IPS-11a (cell line): ENCODE data around the gene ZNF804B.

Experiments
- H3K4me3 ChIP-seq: one replicate; pipeline ENCODE4 v1.5.1; 2013; ENCODE audit warnings: low read depth, low read length, control low read depth

The ZNF804B gene

DNA sequence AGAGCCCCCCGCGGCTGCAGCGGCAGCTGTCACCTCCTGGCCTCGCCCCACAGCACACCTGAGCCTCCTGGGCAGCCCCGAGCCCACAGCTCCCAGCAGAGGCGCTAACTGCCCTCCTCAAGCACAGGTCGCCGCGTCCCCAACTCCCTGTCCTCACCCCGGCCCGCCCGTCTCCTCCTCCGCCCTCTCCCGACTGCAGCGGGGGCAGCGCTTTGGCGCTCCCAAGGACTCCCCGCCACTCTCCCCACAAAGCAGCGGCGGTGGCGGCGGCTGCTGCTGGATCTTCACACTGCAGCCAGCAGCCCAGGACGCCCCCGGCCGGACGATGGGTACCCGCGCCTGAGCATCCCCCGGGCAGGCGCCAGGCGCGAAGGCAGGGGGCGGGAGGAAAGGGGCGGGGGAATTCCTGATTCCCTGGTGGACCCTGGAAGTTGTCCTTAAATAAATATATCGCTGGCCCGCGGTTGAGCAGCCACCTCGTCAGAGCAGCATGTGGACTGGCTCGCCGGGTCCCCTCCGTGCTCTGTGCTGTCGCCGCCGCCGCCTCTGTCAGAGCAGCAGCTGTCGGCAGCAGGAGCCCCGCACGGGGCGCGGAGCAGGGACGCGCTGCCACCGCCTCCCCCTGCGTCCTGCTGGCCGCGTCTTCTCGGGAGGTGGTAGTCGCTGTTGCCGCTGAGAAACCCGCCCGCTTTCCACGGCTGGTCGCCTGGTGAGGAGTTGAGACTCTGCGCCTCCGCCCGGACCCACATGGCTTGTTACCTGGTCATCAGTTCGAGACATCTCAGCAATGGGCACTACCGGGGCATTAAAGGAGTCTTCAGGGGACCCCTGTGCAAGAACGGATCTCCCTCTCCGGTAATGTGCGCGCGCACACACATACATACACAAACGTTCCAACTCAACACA lies at the start of gene ZNF804B:
ZNF804B (plus strand) TSS at position 471 of the 906 bp plus-strand sequence; CDS start at position 748, 277 bp downstream.
- peak within 1 kb of the TSS; percentile 36 for H3K4me3 ChIP-seq

DNA sequence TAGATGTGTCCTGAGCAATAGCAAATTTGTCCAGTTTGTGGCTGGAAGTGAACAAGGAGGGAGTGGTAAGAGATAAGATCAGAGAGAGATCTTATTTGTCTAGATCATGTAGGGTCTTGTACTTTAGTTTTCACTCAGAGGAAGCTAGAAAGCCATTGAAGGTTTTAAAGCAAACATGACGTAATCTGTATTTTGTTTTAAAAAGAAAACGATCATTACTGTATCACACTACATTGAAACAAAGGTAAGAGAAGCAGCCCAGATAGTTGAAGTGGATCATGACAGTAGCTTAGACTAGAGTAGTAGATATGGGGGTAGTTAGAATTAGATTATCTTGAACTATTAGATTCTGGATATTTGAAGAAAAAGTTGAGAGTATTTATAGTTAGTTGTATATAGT lies 23.6 kb upstream of the ZNF804B start:
- no peak overlapping the region for H3K4me3 ChIP-seq

DNA sequence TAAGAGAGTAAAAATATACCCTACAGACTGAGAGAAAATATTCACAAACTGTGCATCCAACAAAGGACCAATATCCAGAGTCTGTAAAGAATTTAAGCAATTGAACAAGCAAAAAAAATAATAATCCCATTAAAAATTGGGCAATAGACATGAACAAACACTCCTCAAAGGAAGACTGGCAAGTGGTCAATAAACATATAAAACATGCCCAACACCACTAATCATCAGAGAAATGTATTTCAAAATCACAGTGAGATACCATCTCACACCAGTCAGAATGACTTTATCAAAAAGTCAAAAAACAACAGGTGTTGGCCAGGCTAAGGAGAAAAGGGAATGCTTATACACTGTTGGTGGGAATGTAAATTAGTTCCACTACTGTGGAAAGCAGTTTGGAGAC lies 21.9 kb upstream of the ZNF804B start:
- H3K4me3 ChIP-seq, result no peak overlapping the region

DNA sequence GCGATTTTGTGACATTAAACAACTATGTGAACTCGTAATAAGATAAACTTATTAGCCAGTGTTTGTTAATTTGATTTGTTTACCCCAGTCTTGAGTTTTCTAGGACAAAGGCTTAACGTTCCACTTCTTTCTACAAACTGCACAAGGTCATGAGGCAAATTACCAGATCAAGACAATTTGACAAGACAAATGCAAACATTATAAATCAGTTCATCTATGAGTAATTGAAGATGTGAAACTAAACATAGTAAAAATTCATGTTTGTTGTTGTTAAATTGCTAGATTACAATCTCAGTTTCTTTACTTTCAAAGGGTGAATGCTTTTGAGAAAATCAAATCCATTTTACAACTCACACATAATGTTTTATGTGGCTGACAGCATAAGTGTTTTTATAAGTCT lies 13.4 kb upstream of the ZNF804B start:
- H3K4me3 ChIP-seq, result no peak overlapping the region

DNA sequence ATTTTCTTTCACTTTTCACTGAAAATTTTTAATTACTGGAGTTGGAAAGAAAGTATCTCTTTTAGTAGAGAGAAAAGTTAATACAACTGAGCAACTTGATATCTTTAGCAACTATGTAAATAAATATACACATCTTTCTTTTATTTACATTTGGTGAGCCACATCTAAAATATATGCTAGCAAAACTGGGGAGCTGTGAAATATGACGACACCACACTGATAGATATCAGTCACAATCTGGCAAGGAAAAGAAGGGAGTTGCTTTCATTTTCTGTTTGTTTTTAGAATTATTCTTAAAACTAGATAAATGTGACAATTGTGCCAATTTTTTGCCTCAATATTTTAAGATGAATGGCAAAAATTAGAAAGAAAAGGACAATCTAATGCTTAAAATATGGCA lies 2.7 kb upstream of the ZNF804B start:
- no peak overlapping the region for H3K4me3 ChIP-seq

DNA sequence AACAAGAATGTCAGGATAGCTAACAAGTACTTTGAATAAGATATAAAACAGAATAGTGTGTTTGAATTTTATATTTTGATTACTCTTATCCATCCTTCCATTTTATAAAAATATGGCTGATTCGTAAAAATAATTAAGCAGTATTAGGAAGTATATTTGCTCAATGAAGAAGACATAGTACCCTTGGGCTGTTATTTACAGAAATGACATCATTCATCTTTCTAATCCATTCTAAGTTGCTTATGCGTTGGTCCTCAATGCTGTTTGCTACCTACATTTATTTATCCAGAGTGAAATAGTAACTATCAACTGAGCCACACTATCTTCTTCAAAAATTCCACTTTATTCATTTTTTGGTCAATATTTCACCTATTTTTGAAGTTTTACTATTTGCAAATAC lies 2.1 kb upstream of the ZNF804B start:
- H3K4me3 ChIP-seq, result no peak overlapping the region

DNA sequence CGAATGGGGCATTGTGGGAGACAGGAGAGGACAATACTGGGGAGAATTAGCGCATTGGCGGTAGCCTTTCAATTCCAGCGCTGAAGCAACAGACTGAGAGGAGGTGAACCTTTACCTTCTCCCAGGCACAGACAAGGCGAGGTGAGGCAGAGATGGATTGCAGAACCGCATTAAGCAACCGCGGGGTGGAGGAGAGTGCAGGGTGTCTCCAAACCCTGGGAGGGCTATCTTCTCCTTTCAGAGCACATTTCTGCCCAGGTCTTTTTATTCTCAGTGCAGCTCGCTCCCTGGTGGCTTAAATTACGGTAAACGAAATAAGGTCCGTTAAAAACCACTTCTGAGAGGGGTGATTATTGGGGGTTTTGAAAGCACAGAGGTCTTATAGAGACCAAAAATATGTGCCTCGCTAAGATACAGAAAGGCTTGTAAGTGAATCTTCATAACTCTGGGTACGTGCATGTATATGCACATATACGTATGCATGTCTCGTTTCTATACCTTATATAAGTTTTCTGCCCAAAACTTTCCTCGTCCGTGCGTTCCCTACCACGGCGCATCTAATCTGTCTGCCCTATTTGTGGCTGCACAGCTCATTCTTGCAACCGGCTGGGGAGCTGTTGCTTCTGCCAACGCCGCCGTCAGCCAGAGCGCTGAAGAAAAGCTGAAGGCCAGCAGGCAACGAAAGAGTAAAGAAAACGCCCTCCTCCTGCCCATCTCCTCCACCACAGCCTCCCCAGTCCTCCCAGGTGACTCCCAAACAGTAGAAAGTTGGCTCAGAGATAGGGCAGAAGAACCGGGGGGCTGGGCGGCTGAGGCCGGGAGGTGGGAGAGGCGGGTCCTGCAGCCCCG lies 895 bp upstream of the ZNF804B start:
- peak overlapping the region; percentile 36 for H3K4me3 ChIP-seq

DNA sequence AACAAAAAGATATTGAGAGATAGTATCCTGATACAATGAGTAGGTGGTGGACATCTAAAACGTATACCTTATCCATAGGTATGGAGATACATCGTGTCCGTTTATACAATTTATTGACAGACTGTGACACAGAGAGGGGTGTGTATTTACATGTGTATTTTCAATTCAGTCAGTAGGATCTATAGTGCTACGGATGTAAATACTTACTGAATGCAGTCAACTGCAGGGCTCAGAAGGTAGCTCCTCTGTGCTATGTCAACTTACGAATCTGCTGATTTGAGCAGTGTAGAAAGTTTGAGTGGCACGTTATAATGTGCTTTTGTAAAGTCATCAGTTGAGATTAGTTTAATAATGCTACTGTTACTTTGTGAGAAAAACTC lies 626 bp downstream of the ZNF804B start:
- peak overlapping the region; percentile 30 for H3K4me3 ChIP-seq

DNA sequence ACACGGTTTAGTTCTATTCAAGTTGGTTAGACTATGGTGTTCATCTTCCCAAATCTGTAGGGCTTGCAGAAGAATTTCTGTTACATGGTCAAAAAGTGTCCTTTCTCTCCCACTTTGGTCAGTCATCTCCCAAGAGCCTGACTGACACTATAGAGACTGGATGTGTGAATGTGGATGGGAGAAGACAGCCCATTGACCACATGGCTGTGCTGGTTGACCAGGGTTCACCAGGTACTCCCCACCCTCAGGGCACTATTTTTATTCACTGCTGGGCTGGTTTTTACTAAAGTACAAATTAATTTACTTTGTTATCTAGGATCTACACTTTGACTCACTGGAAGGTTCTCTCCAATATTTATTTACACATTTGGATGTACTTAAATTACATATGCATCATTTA lies 2.3 kb downstream of the ZNF804B start:
- no peak overlapping the region for H3K4me3 ChIP-seq

DNA sequence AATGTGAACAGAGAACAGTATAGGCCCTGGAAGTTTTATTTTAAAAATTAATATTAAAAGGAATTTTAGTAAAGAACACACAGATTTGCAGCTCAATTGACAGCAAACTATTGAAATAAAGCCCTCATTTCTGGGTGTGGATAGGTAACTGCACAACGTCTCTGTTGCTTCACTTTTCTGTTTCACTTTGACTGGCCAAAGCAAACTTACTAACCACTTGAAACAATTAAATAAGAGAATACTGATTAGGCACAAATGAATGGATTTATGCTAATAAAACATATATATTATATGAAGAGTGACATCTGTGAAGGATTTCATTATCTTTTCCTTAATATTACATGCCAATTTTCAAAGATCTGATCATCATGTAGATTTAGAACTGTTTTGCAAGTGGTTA lies 11.9 kb downstream of the ZNF804B start:
- no peak overlapping the region for H3K4me3 ChIP-seq

DNA sequence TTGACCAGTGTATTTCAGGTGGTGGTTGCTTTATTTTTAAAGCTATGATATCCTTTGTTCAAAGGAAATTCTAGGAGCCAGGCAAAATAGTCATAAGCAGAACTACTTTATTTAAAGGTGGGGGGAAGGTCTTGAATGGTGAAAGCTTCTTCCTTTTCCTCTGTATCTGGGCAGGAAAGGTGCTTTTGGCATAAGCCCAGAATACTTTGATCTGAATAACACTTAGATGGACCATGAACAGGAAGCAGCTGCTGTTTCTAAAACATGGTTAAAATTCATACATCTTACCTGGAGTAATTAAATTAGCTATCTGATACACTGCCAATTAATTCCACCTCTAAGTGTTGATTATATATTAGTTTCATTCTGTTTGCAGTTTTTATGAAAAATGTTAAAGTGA lies 13.3 kb downstream of the ZNF804B start:
- no peak overlapping the region for H3K4me3 ChIP-seq

DNA sequence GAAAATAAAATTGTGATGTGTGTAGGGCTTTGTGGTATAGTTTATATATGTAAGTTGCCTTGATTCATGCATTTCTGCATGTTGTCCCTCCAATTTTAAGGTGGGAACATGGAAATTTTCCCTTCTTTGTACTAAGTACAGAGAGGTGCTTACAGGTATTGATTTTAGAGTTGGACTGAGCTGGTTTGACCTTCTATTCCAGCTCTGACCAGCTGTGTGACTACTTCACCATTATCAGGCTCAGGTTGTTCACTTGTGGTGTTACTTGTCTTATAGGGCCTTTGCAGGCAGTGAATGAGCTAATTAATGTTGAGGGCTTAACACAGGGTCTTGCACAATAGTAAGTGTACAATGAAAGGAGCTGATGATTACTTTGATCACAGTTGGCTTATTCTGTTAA lies 16.3 kb downstream of the ZNF804B start:
- no peak overlapping the region for H3K4me3 ChIP-seq

DNA sequence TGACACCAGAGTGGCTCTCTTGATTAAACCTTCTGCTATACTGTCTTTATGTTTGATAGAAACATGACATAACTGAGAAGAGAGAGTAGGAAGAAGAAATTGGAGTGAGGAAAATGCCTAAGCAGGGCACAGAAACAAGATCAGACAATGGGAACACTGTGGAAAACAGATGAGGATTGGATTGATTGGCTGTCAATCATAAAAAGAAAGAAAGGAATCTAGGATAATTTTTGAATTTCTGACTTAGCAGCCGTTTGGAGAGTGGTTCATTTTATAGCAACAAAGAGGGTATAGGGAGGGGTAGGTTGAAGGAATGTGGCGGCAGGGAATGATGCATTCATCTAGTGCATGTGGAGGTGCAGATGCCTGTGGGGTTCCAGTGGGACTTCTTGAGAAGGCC lies 28.3 kb downstream of the ZNF804B start:
- no peak overlapping the region for H3K4me3 ChIP-seq

DNA sequence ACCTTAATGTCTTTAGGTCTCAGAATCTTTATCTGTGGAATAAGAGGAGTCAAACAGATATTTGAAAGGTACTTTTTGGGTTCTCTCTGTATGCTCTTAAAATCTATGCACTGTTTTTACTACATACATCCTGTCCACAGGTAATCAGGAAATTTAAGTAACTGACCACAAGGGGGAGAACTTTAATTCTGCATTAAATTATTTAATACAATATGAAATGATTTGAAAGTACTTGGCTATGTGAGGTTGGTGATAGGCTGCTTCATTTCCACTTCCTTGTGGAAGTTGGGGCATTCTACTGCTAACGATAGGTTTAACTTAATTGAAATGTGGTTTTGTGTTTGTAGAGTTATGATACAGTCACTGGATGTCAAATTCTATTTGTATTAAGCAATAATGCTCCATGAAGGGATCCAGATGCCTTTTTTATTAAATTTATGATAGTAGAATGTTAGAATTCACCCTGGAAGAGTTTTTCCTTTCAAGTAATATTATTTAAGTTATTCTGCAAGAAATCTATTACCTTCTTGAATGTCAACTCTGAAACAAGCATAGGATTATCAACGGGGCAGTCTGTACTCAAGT lies 30.1 kb downstream of the ZNF804B start:
- H3K4me3 ChIP-seq, result no peak overlapping the region

DNA sequence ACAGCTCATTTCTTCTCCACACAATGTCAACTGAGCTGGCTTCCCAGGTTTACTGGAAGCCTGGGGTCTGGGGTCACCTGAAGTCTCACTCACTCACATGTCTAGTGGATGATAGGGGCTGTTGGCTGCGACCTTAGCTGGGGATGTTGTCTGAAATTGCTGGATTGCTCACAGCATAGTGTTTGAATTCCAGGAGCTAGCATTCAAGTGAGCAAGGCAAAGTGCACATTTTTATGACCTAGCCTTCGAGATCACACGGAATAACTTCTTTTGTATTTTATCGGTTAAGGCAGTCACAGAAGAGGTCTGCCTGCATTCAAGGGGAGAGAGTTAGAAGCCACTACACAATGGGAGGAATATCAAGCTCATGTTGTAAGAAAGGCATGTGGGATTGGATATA lies 32.4 kb downstream of the ZNF804B start:
- H3K4me3 ChIP-seq, result no peak overlapping the region

DNA sequence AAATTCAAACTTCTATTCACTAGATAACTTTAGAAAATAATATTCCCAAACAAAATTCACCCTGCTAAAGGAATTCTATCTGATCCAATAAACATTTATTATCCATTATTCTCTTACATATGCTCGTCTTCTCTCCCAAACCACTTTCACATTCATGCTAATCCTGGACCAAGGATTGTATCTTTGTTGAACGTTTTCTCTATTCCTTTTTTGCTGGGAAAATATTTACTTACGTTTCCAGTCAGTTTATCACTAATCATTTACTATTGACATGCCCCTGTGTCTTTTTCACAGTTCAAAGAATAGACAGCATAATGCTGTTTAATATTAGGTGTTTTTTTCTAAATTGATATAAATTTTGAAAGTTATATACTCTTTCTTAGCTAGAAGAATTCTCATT lies 32.9 kb downstream of the ZNF804B start:
- no peak overlapping the region for H3K4me3 ChIP-seq

DNA sequence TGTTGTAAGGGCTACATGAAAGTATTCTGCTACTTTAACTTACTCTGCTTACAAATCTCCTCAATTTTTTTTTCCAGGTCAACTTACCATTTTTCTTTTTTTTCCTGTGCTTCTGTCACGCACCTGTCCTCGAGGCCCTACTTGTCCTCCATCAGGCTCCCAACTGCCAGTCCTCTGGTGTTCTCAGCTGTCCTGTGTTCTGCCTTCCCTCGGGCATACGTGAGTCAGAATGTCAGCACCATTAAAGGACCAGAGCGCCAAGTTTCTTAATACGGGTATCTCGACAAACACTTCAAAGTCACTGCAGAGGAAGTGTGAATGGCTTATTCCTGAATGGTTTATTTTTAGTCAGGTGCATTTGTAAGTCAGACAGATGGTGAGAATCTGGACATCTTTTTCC lies 36.1 kb downstream of the ZNF804B start, which contains the start of gene TEX47:
TEX47 (minus strand) TSS at position 185 of the 400 bp plus-strand sequence. CDS start 795 bp downstream, outside the sequence.
- H3K4me3 ChIP-seq, result no peak within 1 kb of the TSS

DNA sequence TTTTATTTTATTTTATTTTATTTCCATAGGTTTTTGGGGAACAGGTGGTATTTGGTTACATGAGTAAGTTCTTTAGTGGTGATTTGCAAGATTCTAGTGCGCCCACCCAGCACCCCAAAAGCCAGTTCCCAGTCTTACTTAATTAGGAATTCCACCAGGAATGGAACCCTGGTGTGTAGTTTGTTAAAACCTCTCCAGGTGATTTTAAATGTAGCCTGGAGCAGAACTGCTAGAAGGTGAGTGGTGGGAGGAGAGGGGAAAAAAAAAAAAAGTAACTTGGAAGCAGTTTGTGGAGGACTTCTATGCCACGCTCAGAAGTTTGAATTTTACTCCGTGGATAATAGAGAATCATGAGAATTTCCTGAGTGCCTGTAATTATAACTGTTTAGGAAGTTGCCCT lies 41.5 kb downstream of the ZNF804B start:
- H3K4me3 ChIP-seq, result no peak overlapping the region

DNA sequence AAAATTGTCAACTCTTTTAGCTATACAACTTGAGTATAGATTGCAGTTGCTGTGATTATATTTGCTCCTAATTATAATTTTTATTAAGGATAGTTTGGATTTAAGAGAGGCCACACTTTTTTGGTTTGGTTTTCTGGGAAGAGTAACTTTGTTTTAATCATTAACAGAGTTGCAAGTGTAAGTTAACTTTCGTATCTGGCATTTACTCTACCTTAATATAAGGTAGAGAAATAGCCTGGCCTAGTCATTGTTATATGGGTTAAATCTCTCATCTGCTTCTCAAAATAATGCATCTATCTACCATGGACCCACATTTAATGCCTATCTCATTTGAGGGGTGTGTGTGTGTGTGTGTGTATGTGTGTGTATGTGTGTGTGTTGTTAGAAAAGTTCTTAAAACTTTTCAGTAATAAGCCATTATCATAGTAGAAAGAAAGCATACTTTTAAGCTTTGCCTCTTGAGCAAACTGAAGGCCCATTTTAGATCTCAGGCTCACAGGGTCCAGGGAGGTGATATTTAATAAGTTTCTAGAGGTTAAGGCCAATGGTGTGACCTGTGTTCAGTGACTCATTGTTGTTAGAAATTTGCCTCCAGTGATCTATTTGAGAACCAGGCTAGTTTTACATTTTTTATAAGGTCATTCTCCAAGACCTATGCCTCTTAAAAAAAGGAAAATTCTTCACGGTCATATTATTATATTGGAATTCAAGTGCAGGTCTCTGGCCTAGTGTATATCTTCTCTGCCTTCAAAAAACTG lies 47.0 kb downstream of the ZNF804B start:
- no peak overlapping the region for H3K4me3 ChIP-seq

DNA sequence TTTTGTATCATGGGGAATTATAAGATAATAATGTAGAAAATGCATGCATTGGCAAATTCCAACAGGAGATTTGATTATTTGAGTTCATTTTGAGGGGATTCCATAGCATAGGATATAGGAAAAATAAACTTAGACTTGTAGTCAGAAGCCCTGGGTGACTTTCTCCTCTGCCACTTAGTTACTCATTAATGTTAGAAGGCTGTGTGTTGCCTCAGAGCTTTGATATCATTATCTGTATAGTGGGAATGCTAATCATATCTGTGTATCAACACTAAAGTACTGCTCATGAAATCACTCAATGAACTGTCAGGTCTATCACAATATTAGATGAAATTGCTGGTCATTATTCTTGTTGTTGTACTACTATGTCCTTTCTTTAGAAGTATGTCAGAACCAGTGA lies 59.1 kb downstream of the ZNF804B start:
- no peak overlapping the region for H3K4me3 ChIP-seq

DNA sequence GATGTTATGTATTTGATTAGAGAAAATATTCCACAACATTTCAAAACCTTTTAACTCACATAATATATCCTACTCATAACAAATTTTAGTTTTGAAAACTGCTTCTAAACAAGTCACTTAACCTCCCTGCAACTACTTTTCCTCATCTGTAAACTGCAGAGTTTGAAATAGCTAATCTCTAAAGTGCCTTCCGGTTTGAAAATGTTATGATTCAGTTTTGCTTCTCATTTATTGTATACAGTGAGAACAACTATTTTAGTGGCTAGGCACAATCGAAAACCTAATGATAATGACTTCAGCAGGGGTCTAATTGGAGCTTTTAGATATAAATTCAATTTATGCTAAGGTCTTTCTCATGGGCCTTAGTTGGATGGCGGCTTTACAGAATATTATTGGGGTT lies 66.7 kb downstream of the ZNF804B start:
- no peak overlapping the region for H3K4me3 ChIP-seq
